GM21423 (cell line): ENCODE data around the gene TNKS2.
"Not testable (repeated sequence)": the region's sequence is repeated elsewhere in the genome, so short reads cannot be mapped to it uniquely, and the experiment has no call there.

Experiments
- ATAC-seq: cut with Tn5 transposase; IDR thresholded peaks from one replicate; pipeline ENCODE4 v1.9.1; 2021; ENCODE audit warnings: mild to moderate bottlenecking, moderate library complexity; ENCODE audit not compliant: unreplicated experiment

Gene TNKS2

DNA sequence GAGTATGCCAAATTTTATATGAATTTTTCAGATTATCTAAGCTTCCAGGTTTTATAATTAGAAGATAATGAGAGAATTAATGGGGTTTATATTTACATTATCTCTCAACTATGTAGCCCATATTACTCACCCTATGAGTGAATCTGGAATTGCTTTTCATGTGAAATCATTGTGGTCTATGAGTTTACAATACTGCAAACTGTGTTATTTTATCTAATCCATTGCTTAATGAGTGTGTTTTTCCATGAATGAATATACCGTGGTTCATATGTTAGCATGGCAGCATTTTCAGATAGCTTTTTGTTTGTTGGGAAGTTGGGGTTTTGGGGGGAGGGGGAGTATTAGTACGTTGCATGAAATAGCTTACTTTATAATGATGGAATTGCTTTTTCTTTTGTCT is 66.5 kb downstream of the TNKS2 start:
- no peak for ATAC-seq

DNA sequence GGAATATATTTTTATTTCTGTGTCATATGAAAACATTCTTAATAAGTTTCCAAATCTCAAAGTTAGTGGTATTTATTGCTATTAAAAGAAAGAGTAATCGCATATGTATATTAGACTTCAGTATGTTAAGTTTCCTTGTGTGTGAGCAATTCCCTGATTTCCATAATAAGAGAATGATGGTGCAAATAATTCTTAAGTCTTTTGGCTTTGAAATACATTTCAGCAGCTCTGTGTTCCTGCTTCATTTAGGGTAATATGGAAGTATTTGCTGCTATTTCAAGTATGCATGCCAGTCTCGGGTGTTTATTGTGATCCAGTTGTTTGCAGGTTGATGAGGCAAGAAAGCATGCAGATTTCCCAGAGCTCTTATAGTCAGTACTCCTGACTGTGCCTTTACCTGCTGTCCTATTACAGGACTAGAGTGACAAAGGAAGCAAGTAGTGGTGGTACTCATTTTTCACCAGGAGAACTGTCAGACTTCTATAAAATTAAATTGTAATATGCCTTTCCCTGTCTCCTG is 67.4 kb downstream of the TNKS2 start:
- no peak for ATAC-seq

DNA sequence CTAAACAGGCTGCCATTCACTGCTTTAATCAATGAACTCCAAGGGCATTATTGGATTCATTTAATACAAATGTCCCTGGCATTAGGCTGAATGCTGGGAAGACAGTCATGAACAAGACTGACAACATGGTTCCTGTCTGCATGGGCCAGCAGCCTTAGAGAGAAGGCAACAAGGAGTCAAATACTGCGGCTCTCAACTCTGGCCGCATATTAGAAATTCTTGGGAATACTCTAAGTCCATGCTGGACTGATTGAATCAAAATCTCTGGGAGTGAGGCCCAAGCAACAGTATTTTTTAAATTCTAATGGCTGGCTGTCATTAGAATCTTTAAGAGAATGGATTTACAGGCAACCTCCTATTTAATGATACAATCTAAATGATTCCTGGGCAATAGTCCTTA is 76.9 kb downstream of the TNKS2 start:
- ATAC-seq: no peak

DNA sequence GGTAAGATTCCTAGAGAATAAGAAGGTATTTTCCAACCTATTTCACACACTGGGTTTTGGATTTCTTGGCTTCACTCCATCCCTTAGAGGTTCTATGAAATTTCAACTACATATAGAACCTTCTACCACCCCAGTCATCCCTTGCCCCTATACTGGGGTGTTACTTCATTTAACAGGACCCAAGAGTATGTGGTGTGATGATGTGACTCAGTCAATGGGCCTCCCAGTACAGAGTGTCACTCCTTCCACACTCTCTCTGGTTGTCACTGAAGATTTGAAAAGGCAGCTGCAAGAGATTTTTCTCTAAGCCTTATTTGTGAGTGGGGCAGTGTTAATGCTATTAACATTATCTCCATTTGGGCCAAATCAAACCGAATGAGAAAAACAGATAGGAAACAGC is 77.6 kb downstream of the TNKS2 start:
- no peak for ATAC-seq

DNA sequence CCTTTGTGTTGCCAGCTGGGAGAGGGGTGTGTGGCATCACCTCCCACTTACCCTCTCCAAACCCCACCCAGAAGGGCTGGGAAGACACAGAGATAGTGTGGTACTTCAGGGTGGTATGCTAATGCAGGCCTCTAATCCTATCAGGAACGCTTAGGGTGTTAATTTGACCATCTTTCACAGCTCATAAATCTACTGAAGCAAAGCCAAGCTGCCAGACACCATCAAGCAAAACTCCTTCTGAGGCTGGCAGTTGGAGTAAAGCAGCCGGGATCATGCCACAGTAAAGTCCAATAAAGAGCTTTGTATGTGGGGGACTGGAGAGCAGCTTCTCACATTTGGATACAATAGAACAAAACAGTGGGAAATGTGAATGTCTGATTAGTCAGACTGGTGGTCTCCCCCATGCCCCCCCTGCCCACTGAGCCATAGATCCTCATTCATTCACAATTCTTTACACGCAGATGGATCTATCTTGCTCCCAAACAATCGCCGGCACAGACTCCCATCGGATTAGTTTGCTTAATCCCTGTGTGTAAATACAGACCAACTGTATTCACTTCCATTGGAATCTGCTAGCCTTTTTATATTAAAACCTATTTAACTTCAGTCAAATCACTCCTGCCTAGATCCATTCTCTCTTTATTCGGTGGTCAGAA is 81.4 kb downstream of the TNKS2 start:
- ATAC-seq: no peak

DNA sequence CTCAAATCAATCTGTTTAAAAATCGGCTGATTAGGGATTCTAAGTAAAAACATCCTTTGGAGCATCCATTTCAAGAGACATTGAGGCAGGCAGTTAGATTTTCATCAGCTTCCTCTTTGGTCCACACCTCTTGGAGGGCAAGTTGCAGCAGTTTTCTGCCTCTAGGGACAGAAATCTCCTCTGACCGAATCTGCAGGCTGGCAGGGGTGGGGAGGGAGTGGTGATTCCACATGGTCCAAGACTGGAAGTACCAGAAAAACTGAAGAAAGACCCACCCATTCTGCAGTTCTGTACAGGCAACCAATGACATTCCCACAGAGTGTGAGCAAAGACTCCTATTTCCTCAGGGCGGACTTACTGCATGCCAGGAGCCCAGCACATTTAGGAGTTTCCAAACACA is 82.1 kb downstream of the TNKS2 start:
- ATAC-seq: no peak

DNA sequence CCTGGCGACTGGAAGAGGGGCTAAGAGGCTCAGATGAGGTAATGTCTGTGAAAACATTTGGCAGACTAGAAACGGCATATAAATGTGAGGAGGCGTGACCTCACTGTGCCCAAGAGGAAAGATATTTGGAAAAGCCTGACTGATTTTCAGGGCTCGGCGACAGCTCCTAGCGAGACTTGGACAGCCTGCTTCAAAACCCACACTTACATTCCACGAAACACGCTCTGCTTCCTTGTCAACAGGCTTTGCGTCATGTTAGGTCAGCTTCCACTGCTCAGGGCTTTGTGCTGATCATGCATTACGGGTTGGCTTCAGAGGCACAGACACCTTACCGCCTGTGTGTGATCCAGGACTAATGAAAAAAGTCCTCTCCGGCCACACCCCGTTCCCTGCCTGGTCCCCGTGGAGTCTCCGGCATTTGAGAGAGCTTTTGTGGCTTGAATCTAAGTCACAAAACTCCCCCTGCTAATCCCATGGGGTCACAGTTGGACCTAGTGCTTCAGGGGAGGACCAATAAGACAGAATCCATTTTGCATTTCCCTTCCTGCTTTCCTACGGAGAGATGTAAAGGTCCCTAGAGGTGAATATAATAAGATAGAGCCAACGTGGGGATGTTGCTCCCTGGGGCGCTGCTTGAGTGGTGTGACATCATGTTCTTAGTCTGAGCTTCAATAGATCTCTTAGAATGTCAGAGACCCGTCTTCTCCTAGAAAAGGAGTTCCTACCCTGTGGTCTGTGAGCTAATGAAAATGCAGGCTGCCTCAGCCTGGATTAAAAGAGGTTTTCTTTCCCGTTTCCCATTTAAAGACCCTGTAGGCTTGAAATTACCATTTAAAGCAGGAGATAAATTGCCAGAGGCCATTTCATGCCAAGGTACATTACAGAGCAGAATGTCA is 85.6 kb downstream of the TNKS2 start:
- ATAC-seq: no peak

DNA sequence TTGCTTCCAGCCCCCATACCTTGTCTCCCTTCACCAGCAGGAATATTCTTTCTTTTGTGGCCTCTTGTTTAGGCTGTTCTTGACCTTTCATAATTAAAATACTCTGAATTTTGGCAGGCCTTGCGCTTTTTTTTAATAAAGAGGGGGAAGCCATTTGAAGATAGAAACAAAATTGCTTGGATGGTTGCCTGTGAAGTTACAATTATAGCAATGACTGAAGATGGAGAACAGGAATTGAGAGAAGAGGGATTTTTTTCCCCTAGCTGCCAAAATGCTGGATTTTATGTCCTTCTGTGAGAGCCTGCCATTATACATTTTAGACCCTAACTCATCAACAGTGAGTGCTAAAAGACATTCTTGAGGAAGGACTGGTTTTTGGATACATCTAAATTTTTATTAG is 86.3 kb downstream of the TNKS2 start:
- no peak for ATAC-seq

DNA sequence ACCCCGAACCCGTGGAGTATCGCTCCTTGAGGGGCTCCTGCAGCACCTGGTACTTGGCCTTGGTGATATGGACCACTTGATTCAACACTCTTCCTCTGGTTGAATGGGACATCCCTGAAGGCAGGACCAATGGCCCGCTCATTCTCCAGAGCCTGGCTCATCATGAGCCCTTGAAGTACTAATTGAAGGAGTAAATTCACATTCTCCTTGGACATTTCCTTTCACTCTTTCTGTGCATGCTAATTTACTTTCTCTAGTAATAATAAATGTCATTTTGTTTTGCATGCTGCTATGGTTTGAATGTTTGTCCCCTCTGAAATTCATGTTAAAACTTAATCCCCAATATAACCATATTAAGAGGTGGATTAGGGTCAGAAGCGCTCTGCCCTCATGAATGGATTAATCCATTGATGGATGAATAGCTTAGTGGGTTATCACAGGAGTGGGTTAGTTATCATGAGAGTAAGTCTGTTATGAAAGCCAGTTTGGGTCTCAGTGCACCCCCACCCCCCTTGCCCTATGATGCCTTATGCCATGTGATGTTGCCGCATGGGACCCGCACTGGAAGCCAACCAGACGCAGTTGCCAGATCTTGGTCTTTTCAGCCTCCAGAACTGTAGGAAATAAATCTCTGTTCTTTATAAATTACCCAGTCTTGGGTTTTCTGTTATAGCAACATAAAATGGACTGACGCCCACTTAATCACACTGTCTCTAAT is 87.3 kb downstream of the TNKS2 start:
- ATAC-seq: no peak

DNA sequence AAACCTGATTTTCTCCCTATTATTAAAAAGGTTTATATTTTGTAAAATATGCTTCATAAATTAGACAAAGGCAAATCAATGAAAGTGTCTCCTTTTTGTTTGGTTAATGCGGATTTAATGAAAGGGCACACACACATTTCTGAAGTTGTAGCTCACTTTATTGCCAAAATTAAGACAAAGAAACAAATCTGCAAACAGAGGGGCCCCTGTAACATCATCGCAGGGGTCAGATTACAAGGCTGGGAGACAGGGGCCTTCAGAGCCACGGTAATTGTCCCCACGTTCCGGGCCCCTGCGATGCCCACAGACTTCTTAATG is 88.7 kb downstream of the TNKS2 start:
- no peak for ATAC-seq

DNA sequence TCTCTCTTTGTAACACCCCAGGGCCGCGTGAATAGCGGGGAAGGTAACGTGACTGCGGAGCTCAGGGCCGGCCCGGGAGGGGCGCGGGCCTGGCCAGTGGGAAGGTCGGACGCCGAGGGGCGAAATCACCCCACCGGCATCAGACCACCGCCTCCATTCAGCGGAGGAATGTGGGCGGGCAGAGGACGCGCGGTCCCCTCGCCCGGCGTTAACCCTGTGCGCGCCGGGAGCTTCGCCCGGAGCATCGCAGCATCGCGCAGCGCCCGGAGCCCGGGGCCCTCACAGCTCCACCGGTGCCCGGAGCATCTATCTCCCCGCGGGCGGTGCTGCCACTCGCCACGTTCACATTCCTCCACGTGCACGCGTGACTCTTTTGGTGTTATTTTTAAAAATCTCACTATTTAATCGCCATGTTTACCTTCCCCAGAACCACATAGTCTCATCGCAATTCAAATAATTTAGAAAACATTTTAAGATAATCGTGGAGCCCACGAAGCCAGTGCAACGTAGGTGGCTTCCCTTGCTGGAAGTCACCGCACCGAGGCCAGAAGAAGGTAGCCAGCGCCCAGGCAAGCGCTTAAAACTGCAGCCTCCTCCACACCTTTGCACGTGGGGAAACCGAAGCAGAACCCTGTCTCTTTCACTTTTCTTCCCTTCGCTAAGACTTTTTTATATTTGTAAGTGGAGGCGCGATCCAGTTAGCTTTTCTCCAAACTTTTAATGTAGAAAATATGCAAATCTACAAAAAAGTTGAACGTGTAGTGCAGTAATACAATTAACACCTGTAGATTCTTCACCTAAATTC is 89.2 kb downstream of the TNKS2 start:
- no peak for ATAC-seq

DNA sequence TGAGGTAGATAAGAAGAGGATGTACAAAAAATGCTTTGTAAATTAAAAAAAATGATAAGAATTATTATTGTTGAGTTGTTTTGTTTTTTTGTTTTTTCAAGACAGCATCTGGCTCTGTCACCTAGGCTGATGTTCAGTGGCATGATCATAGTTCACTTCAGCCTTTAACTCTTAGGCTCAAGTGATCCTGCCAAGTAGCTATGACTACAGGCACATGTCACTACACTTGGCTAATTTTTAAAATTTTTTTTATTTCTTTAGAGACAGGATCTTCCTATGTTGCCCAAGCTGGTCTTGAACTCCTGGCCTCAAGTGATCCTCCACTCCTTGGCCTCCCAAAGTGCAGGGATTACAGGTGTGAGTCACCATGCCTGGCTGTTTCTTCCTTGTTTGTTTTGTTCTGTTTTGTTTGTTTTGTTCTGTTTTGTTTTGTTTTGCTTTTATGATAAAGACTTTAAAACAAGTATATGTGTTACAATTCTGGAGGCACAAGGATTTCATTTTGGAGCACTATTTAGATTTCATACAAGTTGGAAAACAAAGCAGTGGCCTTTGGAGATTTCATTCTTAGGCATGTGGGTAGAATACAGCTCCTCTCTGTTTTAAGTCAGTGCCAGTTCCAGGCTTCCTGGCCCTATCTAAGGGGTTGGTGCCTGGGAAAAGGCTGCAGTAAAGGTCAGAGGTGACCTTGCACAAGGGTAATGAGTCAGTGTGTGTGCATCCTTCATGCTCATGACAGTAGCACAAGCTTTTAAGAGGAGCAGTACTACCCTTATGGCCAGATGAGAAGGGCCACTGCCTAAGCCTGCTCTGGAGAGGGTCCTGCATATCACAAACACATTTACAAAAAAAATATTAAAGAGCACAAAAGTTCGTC is 93.1 kb downstream of the TNKS2 start:
- no peak for ATAC-seq

DNA sequence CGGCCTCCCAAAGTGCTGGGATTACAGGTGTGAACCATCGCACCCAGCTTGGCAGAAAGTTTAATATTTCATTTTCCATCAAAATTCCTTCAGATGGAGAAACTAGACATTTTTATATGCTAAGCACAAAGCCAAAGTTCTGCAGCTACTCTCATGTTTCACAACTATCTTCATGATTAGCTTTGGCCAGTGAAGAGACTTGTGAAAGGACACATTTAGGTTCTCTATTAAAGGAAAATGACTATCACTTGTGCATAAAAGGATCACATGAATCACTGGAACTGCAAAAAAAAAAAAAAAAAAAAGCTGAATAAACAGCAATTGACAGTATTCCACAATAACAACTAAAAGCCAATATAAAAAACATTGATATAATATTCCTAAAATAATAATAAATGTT is 94.8 kb downstream of the TNKS2 start:
- ATAC-seq: no peak

DNA sequence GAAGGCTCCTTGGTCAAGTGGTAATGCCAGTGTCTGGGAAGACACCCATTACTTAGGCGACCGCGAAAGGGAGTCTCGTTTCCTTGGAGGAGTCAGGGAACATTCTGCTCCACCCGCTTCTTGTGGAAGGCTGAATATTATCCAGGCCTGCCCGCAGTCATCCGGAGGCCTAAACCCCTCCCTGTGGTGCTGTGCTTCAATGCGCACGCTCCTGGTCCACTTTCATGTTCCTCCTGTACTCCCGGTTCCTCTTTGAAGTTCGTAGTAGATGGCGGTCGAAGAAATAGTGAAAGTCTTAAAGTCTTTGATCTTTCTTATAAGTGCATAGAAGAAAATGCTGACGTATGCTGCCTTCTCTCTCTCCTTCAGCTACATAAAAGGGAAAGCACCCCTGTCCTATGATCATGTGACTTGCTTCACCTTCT is 96.0 kb downstream of the TNKS2 start:
- ATAC-seq: not testable (repeated sequence)

DNA sequence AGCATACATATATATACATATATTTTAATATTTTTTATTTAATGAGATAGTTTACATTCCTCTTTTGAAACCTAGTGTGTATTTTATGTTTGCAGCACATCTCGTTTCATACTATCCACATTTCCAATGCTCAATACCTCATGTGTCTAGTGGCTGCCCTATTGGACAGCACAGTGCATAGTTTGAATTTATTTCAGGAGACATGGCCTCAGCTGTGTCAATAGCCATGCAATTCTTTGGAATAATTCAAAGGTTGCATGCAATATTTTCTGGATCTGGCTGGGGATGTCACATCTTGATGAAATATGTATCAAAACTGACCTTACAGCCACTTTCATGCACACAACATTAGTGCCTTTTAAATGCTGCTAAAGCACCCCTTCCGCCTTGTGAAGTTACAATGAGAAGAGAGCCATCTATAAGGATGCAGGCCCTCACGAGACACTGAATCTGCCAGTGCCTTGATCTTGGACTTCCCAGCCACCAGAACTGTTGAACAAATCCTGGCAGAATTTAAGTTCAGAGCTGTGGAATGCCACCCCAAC is 98.1 kb downstream of the TNKS2 start:
- no peak for ATAC-seq

DNA sequence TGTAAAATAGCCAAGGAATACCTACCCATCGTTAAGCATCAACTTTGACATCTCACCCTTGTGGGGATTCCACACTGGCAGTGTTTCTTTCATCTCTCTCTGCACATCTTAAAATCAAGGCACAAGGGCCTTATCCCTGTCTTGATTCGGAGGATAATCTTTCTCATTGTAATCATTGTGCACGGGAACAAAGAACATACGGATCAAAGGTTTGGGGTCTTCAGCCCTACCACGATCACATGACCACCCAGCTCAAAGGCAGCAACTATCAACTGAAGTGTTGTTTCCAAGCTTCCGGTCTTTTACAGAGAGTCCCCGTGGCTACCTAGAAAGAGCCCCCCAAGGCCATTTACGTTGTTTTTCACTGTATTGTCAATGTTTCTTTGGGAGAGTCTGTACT is 99.2 kb downstream of the TNKS2 start:
- ATAC-seq: no peak

DNA sequence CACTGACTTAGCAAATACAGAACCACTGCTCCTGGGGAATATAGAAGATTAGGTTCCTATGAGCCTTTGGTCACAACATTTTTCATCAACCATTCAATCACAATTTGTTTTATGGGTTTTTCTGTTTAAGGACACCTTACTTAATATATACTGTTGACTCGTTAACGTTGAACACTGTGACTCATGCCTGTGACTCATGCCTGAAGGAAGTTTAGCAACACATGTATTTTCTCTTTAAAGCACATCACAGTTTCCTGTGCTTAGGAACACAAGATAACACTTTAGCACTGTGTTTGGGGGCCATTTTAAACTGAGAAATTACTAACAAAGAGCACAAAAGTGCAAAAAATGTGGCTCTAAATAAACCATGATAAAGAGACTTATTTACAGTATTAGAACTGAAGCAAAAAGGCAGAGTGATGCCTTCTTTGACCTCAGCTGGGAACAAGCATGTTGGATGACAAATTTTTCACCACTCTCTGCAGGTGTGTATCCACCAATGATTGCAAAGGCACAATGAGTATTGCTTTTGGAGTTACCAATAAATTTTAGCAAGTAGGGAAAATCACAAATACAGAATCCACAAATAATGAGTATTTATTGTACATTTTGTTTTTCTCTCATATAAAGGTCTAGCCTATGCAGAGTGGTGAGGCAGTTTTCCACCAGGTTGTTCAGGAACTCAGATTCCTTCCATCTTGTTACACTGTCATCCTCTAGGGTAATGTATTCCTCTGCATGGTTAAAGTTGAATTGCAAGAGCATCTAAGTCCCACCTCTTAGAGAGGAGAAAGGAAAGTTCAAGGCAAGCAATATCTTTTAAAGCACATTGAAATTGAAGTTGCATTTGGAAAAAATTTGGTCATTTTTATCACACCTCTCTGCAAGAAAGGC is 103.8 kb downstream of the TNKS2 start:
- no peak for ATAC-seq

DNA sequence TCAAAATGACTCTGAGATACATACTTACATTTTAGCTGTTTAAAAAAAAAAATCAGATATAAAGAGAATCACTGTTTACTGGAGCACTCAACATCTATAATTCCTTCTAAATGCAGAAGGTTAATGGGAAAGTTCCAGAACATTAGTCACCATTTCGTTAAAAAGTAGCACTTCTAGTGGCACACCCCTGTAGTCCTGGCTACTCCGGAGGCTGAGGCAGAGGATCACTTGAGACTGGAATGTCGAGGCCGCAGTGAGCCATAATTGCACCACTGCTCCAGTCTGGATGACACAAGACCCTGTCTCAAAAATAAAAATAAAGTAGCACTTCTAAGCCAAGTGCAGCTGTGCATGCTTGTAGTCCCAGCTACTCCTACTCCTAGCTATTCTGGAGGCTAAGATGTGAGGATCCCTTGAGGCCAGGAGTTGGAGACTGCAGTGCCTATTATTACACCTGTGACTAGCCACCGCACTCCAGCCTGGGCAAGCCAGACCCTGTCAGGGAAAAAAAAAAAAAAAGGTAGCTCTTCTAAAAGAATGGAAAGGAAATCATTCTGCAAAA is 108.9 kb downstream of the TNKS2 start:
- no peak for ATAC-seq
